ENCODE data around the gene STIM2.

GRCh38 chr4:26822546-26822945 lies 38.1 kb upstream of the STIM2 start:
- TF ChIP-seq CTCF (IDR thresholded peaks at IDR 0.05) (no peak), POLR2A (IDR thresholded peaks at IDR 0.05) (no peak)

All from prostate gland (tissue), 2 donors.